AG08395 (cell line): ENCODE measurements around the gene CCDC136.

Source experiments
- DNase-seq: peaks from one replicate; pipeline ENCODE4 v3.0.0; 2012; ENCODE audit warnings: mixed read lengths, low spot score

The CCDC136 gene

GRCh38 chr7:128845475-128845874, 53.7 kb downstream of the CCDC136 start:
- no peak for DNase-seq

DNA sequence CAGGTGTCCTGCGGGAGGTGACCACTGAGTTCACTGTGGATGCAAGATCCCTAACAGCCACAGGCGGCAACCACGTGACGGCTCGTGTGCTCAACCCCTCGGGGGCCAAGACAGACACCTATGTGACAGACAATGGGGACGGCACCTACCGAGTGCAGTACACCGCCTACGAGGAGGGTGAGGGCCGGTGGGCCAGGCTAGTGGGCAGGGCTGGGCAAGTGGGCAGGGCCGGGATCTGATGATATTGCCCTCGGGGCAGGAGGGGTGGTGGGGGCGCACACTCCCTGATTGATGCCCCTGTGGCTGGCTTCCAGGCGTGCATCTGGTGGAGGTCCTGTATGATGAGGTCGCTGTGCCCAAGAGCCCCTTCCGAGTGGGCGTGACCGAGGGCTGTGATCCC, 54.2 kb downstream of the CCDC136 start:
- DNase-seq = no peak

GRCh38 chr7:128846781-128847444, 55.1 kb downstream of the CCDC136 start:
- DNase-seq = no peak

GRCh38 chr7:128847721-128848211, 56.0 kb downstream of the CCDC136 start:
- DNase-seq = no peak

DNA sequence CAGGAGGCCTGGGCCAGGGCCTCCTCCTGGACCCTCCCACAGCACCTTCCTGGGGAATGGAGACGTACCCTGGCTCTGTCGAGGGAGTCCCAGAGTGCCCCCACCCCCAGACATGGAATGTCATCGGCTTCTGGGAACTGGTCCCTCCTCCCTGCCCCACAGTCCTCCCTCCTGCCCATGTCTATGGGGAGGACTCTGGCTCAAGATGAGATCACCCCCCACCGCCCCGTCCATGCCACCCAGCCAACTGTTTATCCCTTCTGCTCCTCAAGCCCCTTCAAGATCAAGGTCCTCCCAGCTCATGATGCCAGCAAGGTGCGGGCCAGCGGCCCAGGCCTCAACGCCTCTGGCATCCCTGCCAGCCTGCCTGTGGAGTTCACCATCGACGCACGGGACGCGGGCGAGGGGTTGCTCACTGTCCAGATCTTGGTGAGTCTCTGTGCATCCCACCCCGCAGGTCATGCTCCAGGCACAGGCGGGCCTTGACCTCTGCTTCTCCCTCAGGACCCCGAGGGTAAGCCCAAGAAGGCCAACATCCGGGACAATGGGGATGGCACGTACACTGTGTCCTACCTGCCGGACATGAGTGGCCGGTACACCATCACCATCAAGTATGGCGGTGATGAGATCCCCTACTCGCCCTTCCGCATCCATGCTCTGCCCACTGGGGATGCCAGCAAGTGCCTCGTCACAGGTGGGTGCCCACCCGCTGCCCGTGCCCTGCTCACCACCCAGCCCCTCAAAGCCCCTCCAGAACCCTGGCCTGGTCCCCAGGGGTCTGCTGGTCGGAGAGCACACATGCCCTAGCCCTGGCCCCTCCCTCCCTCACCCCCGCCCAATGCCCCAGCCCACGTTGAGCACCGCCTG, 56.8 kb downstream of the CCDC136 start:
- DNase-seq = no peak

DNA sequence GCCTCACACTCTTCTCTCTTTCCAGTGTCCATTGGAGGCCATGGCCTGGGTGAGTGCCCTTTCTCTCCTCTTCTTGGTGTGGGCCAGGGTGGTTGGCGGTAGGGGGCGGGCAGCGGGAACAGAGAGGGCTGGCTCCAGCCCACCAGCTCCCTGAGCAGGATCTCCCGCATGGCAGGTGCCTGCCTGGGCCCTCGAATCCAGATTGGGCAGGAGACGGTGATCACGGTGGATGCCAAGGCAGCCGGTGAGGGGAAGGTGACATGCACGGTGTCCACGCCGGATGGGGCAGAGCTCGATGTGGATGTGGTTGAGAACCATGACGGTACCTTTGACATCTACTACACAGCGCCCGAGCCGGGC, 57.4 kb downstream of the CCDC136 start:
- DNase-seq = no peak

DNA sequence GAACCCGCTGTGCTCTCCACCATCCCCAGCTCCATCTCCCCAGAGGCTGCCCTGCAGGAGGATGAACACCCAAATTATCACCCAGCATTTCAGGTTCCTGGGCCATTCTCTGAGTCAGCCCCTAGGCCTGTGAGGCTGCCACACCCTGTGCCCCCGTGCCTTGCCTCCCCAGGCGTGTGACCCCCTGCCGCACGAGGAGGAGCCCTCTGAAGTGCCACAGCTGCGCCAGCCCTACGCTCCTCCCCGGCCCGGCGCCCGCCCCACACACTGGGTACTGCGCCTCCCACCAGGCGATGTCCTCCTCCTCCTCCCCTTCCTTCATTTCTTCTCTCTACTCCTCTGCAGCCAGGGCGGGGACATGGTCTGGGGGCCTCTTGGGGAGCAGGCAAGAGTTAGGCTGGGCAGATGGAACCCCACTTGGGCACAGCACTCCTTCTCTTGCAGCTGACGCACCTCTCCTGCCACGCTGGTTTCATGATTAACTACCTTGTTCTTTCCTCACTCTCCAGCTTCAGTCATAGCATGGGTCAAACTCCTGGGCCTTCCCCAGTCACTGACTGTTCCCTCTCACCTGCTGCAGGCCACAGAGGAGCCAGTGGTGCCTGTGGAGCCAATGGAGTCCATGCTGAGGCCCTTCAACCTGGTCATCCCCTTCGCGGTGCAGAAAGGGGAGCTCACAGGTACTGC, 58.2 kb downstream of the CCDC136 start:
- DNase-seq = no peak

DNA sequence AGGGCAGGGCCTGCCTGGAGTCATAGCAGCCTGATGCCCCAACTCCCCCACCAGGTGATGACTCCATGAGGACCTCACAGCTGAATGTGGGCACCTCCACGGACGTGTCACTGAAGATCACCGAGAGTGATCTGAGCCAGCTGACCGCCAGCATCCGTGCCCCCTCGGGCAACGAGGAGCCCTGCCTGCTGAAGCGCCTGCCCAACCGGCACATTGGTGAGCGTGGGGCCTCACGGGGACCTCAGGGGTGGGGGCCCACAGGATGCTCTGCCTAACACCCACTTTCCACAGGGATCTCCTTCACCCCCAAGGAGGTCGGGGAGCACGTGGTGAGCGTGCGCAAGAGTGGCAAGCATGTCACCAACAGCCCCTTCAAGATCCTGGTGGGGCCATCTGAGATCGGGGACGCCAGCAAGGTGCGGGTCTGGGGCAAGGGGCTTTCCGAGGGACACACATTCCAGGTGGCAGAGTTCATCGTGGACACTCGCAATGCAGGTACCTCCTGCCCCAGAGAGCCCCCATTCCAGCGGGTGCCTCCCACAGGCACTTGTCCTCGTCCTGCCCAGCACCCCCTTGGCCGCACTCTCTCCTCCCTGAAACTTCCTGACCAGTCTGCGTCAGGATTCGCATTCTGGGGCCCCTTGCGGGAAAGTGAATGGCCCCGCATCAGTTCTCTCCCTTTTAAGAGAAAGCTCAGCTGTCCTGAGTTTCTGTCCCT, 60.9 kb downstream of the CCDC136 start:
- no peak for DNase-seq

DNA sequence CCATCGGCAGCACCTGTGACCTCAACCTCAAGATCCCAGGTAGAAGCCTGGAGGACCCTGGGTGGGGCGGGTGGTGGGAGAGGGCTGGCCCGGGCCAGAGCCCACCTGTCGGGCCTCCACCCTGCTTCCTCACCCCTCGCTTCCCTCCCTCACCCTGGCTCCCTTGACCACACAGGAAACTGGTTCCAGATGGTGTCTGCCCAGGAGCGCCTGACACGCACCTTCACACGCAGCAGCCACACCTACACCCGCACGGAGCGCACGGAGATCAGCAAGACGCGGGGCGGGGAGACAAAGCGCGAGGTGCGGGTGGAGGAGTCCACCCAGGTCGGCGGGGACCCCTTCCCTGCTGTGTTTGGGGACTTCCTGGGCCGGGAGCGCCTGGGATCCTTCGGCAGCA, 62.0 kb downstream of the CCDC136 start:
- no peak for DNase-seq

DNA sequence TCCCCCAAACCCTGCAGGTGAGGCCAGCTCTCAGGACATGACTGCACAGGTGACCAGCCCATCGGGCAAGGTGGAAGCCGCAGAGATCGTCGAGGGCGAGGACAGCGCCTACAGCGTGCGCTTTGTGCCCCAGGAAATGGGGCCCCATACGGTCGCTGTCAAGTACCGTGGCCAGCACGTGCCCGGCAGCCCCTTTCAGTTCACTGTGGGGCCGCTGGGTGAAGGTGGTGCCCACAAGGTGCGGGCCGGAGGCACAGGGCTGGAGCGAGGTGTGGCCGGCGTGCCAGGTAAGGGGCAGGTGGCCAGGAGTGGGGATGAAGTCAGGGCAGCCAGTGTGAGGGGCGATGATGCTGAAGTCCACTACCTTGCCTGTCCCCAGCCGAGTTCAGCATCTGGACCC, 62.6 kb downstream of the CCDC136 start:
- no peak for DNase-seq

GRCh38 chr7:128855559-128855958, 63.8 kb downstream of the CCDC136 start:
- no peak for DNase-seq

DNA sequence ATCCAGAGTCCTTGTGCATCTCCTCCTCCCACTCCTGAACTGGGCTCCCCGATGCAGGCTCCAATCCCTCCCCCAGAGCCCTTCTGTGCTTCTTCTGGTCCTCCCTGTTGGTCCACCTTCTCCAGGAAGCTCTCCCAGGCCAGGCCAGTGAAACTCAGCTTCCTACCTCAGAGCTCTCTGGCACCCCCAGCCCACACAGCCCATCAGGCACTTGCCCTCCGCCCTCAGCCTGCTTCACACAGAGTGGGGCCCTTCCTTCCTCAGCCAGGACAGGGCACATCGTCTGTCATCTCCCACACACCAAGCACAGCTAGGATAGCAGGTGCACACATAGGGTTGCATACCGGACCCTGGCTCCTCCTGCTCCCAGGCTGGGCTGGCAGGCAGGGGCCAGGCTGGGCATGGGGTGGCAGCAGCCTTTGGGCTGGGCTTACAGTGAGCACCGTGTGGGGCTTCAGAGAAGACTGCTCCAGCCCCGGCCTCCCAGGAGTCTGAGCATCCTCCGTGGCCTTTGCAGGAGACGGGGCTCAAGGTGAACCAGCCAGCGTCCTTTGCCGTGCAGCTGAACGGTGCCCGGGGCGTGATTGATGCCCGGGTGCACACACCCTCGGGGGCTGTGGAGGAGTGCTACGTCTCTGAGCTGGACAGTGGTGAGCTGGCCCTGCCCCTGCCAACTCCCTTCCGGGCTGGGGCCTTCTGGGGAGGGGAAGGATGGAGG, 64.4 kb downstream of the CCDC136 start:
- no peak for DNase-seq

GRCh38 chr7:128858380-128859231, 66.8 kb downstream of the CCDC136 start:
- DNase-seq = no peak

GRCh38 chr7:128859232-128860157, 67.7 kb downstream of the CCDC136 start:
- DNase-seq = no peak

- peak; percentile 67 for DNase-seq
These were observed 68.6 kb downstream of the CCDC136 start for GRCh38 chr7:128860158-128861073.

DNA sequence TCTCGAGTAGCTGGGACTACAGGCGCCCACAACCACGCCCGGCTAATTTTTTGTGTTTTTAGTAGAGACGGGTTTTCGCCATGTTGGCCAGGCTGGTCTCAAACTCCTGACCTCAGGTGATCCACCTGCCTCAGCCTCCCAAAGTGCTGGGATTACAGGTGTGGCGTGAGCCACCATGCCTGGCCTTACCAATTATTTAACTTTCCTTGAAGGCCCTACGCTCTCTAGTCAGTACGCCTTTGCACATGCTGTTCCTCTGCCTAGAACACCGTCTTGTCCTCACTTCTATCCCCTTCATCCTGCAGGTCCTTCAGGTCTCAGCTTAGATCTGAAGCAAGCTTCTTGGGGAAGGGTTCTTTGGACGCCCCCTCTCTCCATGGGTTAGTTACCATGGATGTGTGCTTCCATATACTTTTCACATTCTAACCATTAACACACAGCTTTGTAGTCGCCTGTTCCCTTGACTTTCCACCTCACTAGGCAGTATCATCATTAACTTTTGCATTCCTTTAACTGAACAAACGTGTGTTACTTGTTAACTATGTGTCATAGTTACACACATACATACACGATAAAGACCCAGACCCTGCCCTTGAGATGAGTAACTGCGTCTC, 70.3 kb downstream of the CCDC136 start:
- DNase-seq = no peak

- DNase-seq = peak; percentile 100
These were observed 71.0 kb downstream of the CCDC136 start, which contains the start of gene ATP6V1F for GRCh38 chr7:128862571-128863432. Gene ATP6V1F, plus strand, starts transcription at chr7:128862856. Its CDS starts 49 bp downstream, at chr7:128862905.
